ENCODE measurements around the gene RXFP2.

Gene RXFP2

DNA sequence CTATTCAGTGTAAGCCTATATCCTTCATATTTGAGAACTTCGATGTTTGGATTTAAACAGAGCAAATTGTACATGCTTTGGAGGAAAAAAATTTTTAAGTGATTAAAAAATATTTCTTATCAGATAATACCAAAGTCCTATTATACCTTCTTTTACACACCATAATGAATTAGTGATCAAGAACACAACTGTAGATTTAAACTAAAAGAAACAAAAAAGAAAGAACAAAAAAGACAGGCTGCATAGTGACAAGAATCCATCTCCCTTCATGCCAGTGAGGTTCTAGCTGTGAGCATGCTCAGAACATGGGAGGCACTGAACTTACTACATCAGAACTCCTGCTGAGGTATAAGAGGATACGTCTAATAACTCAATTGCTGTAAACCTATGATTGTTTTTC, at the start of gene RXFP2:
RXFP2 (plus strand) TSS at position 301 of the 400 bp plus-strand sequence; CDS start at position 388, 87 bp downstream.
- H3K36me3 ChIP-seq (ENCODE audit: insufficient read depth, low read length) = no peaks in the 10 kb centered on the region
- TF ChIP-seq EZH2phosphoT487 (IDR thresholded peaks at IDR 0.05; ENCODE audit: borderline replicate concordance) = no peak
- TF ChIP-seq, protein P1, sequence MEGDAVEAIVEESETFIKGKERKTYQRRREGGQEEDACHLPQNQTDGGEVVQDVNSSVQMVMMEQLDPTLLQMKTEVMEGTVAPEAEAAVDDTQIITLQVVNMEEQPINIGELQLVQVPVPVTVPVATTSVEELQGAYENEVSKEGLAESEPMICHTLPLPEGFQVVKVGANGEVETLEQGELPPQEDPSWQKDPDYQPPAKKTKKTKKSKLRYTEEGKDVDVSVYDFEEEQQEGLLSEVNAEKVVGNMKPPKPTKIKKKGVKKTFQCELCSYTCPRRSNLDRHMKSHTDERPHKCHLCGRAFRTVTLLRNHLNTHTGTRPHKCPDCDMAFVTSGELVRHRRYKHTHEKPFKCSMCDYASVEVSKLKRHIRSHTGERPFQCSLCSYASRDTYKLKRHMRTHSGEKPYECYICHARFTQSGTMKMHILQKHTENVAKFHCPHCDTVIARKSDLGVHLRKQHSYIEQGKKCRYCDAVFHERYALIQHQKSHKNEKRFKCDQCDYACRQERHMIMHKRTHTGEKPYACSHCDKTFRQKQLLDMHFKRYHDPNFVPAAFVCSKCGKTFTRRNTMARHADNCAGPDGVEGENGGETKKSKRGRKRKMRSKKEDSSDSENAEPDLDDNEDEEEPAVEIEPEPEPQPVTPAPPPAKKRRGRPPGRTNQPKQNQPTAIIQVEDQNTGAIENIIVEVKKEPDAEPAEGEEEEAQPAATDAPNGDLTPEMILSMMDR (conservative IDR thresholded peaks at IDR 0.05; ENCODE audit: low read length) = no peak
- H3F3A ChIP-seq (ENCODE audit: low read depth) = no peaks in the 10 kb centered on the region
- no peaks in the 10 kb centered on the region for H3K79me2 ChIP-seq (ENCODE audit: insufficient read depth, low read length)
- no peaks in the 10 kb centered on the region for H3K27me3 ChIP-seq (ENCODE audit: insufficient read depth, low read length, poor library complexity, severe bottlenecking)
- H3K4me3 ChIP-seq (ENCODE audit: low read length, poor library complexity, severe bottlenecking) = no peak within 1 kb of the TSS
- no peak within 1 kb of the TSS for H3K4me2 ChIP-seq (ENCODE audit: low read depth, low read length, poor library complexity, severe bottlenecking)
- no peak within 1 kb of the TSS for H3K9ac ChIP-seq (ENCODE audit: low read depth, low read length, poor library complexity, severe bottlenecking)
- peaks cover 3% of the 10 kb centered on the region for H3K4me1 ChIP-seq (ENCODE audit: insufficient read depth, low read length, poor library complexity, severe bottlenecking)
- H2AFZ ChIP-seq (ENCODE audit: low read length) = peak within 1 kb of the TSS; percentile 68; the same call in 1 of the 2 replicates
- H3K9me3 ChIP-seq (ENCODE audit: insufficient read depth, low read depth, low read length) = no peaks in the 10 kb centered on the region
- no peaks in the 10 kb centered on the region for H4K20me1 ChIP-seq (ENCODE audit: insufficient read depth, low read length, poor library complexity, severe bottlenecking)
- no peaks in the 10 kb centered on the region for H3K9me2 ChIP-seq (replicated peaks; ENCODE audit: low read depth, low read length)

GRCh38 chr13:31697290-31697689, 42.0 kb upstream of the RXFP2 start:
- Histone ChIP-seq H3K9me2 (replicated peaks; ENCODE audit: low read depth, low read length) (no peaks in the 10 kb centered on the region), H3K4me3 (ENCODE audit: low read length, poor library complexity, severe bottlenecking) (no peak overlapping the region), H3K27me3 (ENCODE audit: insufficient read depth, low read length, poor library complexity, severe bottlenecking) (no peaks in the 10 kb centered on the region), H2AFZ (ENCODE audit: low read length) (no peak overlapping the region), H3K4me2 (ENCODE audit: low read depth, low read length, poor library complexity, severe bottlenecking) (no peak overlapping the region), H4K20me1 (ENCODE audit: insufficient read depth, low read length, poor library complexity, severe bottlenecking) (no peaks in the 10 kb centered on the region), H3K36me3 (ENCODE audit: insufficient read depth, low read length) (no peaks in the 10 kb centered on the region), H3K4me1 (ENCODE audit: insufficient read depth, low read length, poor library complexity, severe bottlenecking) (peaks cover 10% of the 10 kb centered on the region), H3K9ac (ENCODE audit: low read depth, low read length, poor library complexity, severe bottlenecking) (no peak overlapping the region), H3K9me3 (ENCODE audit: insufficient read depth, low read depth, low read length) (peaks cover 4% of the 10 kb centered on the region; the same call in 1 of the 2 replicates), H3K79me2 (ENCODE audit: insufficient read depth, low read length) (no peaks in the 10 kb centered on the region), H3F3A (ENCODE audit: low read depth) (no peaks in the 10 kb centered on the region)
- TF ChIP-seq, protein P1 (conservative IDR thresholded peaks at IDR 0.05; ENCODE audit: low read length) = no peak
- TF ChIP-seq EZH2phosphoT487 (IDR thresholded peaks at IDR 0.05; ENCODE audit: borderline replicate concordance) = no peak

GRCh38 chr13:31699650-31700049, 39.7 kb upstream of the RXFP2 start:
- Histone ChIP-seq H3K9ac (ENCODE audit: low read depth, low read length, poor library complexity, severe bottlenecking) (no peak overlapping the region), H3K27me3 (ENCODE audit: insufficient read depth, low read length, poor library complexity, severe bottlenecking) (no peaks in the 10 kb centered on the region), H4K20me1 (ENCODE audit: insufficient read depth, low read length, poor library complexity, severe bottlenecking) (no peaks in the 10 kb centered on the region), H3K4me2 (ENCODE audit: low read depth, low read length, poor library complexity, severe bottlenecking) (no peak overlapping the region), H3K4me1 (ENCODE audit: insufficient read depth, low read length, poor library complexity, severe bottlenecking) (peaks cover 10% of the 10 kb centered on the region), H3K4me3 (ENCODE audit: low read length, poor library complexity, severe bottlenecking) (no peak overlapping the region), H3K9me2 (replicated peaks; ENCODE audit: low read depth, low read length) (no peaks in the 10 kb centered on the region), H3K36me3 (ENCODE audit: insufficient read depth, low read length) (no peaks in the 10 kb centered on the region), H3K9me3 (ENCODE audit: insufficient read depth, low read depth, low read length) (peaks cover 3% of the 10 kb centered on the region; the same call in 1 of the 2 replicates), H3F3A (ENCODE audit: low read depth) (no peaks in the 10 kb centered on the region), H2AFZ (ENCODE audit: low read length) (peak overlapping the region; percentile 79), H3K79me2 (ENCODE audit: insufficient read depth, low read length) (no peaks in the 10 kb centered on the region)
- TF ChIP-seq, protein P1 (conservative IDR thresholded peaks at IDR 0.05; ENCODE audit: low read length) = peak; percentile 62
- no peak for TF ChIP-seq EZH2phosphoT487 (IDR thresholded peaks at IDR 0.05; ENCODE audit: borderline replicate concordance)

All from Loucy (cell line).